Calu3 (cell line): ENCODE data around the gene VWA3A. TPM values are rescaled to one million over a fixed set of nuclear protein-coding genes. Genes with fewer than 3 reads are reported as not detected.

Source experiments
- BruUV-seq: library from RNA; stranded (reverse); fragments of 400-500 nt; replicated peaks from 2 replicates; lab custom pipeline; 2021; lab: Mats Ljungman, UMichigan
- CTCF ChIA-PET: fragments of 300-600 bp; sonication (Branson Sonifier 250); formaldehyde crosslinking; loops from one replicate; lab custom pipeline; 2022; ENCODE audit warnings: antibody characterized with exemption; lab: Charles Lee
- DNase-seq: peaks from one replicate; pipeline ENCODE4 v3.0.0; 2022
- H3K27ac Mint-ChIP-seq: one replicate; pipeline ENCODE4 v1.8.0; 2022; ENCODE audit warnings: mixed read lengths; ENCODE audit not compliant: unreplicated experiment
- H3K27me3 Mint-ChIP-seq: one replicate; pipeline ENCODE4 v1.8.0; 2022; ENCODE audit warnings: mixed read lengths; ENCODE audit not compliant: unreplicated experiment
- H3K36me3 Mint-ChIP-seq: one replicate; pipeline ENCODE4 v1.8.0; 2022; ENCODE audit warnings: mild to moderate bottlenecking, moderate library complexity, mixed read lengths; ENCODE audit not compliant: insufficient read depth, unreplicated experiment
- H3K4me1 Mint-ChIP-seq: one replicate; pipeline ENCODE4 v1.8.0; 2022; ENCODE audit warnings: mild to moderate bottlenecking, low read depth, mixed read lengths; ENCODE audit not compliant: unreplicated experiment
- H3K4me3 Mint-ChIP-seq: one replicate; pipeline ENCODE4 v1.8.0; 2022; ENCODE audit warnings: mild to moderate bottlenecking, low read depth, moderate library complexity, mixed read lengths; ENCODE audit not compliant: unreplicated experiment
- H3K9me3 Mint-ChIP-seq: one replicate; pipeline ENCODE4 v1.8.0; 2022; ENCODE audit warnings: low read depth, mixed read lengths; ENCODE audit not compliant: unreplicated experiment
- intact Hi-C: fragments of 100-400 bp; cut with micrococcal nuclease; formaldehyde crosslinking; loops from one replicate; pipeline ENCODE4 v1.10.0; 2022; ENCODE audit not compliant: unreplicated experiment
- total RNA-seq: library from RNA; stranded (reverse); gene quantifications from 2 replicates; pipeline ENCODE4 v1.2.3, GENCODE V29; 2022
- TF ChIP-seq, protein P1 (sequence below): fragments of 200-600 bp; IDR thresholded peaks from one replicate; pipeline ENCODE4 v1.8.0; 2022; ENCODE audit warnings: antibody characterized with exemption; ENCODE audit not compliant: unreplicated experiment

VWA3A gene
- total RNA-seq, 1 experiment from 2014 or later: 0.33 TPM

GRCh38 chr16:22198547-22199293 is 106.4 kb downstream of the VWA3A start:
- DNase-seq: no peak
- no TSS peak for BruUV-seq
- H3K27ac Mint-ChIP-seq: no peak overlapping the region
- peaks cover 20% of the 10 kb centered on the region for H3K4me1 Mint-ChIP-seq
- intact Hi-C loops: loop anchor here (5.0 kb wide), 1 partner anchor 34 kb away; no protein-coding TSS in a partner anchor
- H3K4me3 Mint-ChIP-seq: no peak overlapping the region
- TF ChIP-seq, protein P1, sequence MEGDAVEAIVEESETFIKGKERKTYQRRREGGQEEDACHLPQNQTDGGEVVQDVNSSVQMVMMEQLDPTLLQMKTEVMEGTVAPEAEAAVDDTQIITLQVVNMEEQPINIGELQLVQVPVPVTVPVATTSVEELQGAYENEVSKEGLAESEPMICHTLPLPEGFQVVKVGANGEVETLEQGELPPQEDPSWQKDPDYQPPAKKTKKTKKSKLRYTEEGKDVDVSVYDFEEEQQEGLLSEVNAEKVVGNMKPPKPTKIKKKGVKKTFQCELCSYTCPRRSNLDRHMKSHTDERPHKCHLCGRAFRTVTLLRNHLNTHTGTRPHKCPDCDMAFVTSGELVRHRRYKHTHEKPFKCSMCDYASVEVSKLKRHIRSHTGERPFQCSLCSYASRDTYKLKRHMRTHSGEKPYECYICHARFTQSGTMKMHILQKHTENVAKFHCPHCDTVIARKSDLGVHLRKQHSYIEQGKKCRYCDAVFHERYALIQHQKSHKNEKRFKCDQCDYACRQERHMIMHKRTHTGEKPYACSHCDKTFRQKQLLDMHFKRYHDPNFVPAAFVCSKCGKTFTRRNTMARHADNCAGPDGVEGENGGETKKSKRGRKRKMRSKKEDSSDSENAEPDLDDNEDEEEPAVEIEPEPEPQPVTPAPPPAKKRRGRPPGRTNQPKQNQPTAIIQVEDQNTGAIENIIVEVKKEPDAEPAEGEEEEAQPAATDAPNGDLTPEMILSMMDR: no peak
- CTCF ChIA-PET: no interaction called here
- H3K27me3 Mint-ChIP-seq: peaks cover 8% of the 10 kb centered on the region
- H3K9me3 Mint-ChIP-seq: peaks cover under 1% of the 10 kb centered on the region
- peaks cover 31% of the 10 kb centered on the region for H3K36me3 Mint-ChIP-seq

DNA sequence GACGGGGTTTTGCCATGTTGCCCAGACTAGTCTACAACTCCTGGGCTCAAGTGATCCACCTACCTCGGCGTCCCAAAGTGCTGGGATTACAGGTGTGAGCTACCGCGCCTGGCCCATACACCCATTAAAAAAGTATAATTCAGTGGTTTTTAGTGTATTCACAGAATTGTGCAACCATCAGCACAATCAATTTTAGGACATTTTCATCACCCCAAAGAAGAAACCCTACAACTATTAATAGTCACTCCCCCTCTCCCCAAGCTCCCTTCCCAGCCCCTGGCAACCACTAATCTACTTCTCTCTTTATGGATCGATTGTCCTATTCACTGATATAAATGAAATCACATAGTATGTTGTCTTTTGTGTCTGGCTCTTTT is 109.9 kb downstream of the VWA3A start:
- TF ChIP-seq, protein P1: no peak
- H3K9me3 Mint-ChIP-seq: no peaks in the 10 kb centered on the region
- BruUV-seq: no TSS peak
- intact Hi-C loops: no loop called here
- H3K36me3 Mint-ChIP-seq: peaks cover 16% of the 10 kb centered on the region
- DNase-seq: no peak
- CTCF ChIA-PET: interaction anchor here (0.6 kb wide), 1 partner anchor 95 kb away, joined by 3 read pairs; the partner anchor contains the start of gene POLR3E
- no peak overlapping the region for H3K4me3 Mint-ChIP-seq
- H3K27ac Mint-ChIP-seq: no peak overlapping the region
- H3K27me3 Mint-ChIP-seq: no peaks in the 10 kb centered on the region
- peaks cover 1% of the 10 kb centered on the region for H3K4me1 Mint-ChIP-seq

- BruUV-seq: no TSS peak
- CTCF ChIA-PET: interaction anchor here (0.6 to 1.4 kb wide), 3 partner anchors 12 to 1814 kb away, joined by 3 to 5 read pairs (median 4); no protein-coding TSS in a partner anchor
- Mint-ChIP-seq H3K4me3 (no peak overlapping the region), H3K9me3 (no peaks in the 10 kb centered on the region), H3K4me1 (peaks cover 10% of the 10 kb centered on the region), H3K27me3 (no peaks in the 10 kb centered on the region), H3K36me3 (peaks cover 18% of the 10 kb centered on the region), H3K27ac (no peak overlapping the region)
- intact Hi-C loops: no loop called here
- TF ChIP-seq, protein P1: no peak
- no peak for DNase-seq
These were observed 110.8 kb downstream of the VWA3A start for GRCh38 chr16:22203091-22203490.

DNA sequence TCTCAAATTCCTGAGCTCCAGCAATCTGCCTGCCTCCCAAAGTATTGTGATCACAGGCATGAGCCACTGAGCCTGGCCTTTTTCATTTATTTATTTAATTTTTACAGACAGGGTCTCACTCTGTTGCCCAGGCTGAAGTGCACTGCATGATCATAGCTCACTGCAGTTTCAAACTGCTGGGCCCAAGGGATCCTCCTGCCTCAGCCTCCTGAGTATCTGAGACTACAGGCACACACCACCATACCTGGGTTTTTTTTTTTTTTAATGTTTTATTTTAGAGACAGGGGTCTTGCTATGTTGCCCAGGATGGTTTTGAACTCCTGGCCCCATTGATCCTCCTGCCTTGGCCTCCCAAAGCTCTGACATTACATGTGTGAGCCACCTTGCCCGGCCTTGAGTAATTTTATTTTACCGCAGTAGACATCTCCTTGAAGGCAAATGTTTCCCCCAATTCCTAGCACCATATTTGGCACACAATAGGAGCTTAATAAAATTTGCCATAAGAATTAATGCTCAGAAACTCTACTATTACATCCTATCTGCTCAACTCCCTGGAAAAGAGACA is 111.8 kb downstream of the VWA3A start:
- Mint-ChIP-seq H3K27me3 (no peaks in the 10 kb centered on the region), H3K4me1 (peaks cover 14% of the 10 kb centered on the region), H3K9me3 (no peaks in the 10 kb centered on the region), H3K4me3 (no peak overlapping the region), H3K36me3 (peaks cover 18% of the 10 kb centered on the region), H3K27ac (no peak overlapping the region)
- intact Hi-C loops: no loop called here
- CTCF ChIA-PET: interaction anchor here (0.7 to 1.4 kb wide), 3 partner anchors 13 to 96 kb away, joined by 3 to 4 read pairs (median 3); no protein-coding TSS in a partner anchor
- TF ChIP-seq, protein P1: no peak
- no peak for DNase-seq
- no TSS peak for BruUV-seq
